DND-41 (cell line): ENCODE results near the gene TTC39B.

Experiments used
- ATAC-seq: fragments of 200-7000 bp; cut with Tn5 transposase; 3 replicates; pipeline ENCODE4 v1.9.1; 2021; ENCODE audit warnings: low read depth; ENCODE audit not compliant: insufficient read depth
- DNase-seq: peaks from one replicate; pipeline ENCODE4 v3.0.0-alpha.2; 2020
- H2AFZ ChIP-seq: 2 replicates; pipeline ENCODE4 v1.6.0; 2012; ENCODE audit warnings: low read depth, low read length
- H3K27ac ChIP-seq: 2 replicates; pipeline ENCODE4 v1.5.1; 2012; ENCODE audit warnings: low read length, inconsistent platforms
- H3K27me3 ChIP-seq: fragments of 200-600 bp; sonication (generic); 2 replicates; pipeline ENCODE4 v1.6.0; 2012; ENCODE audit warnings: low read length, mild to moderate bottlenecking, inconsistent platforms; ENCODE audit not compliant: insufficient read depth, poor library complexity
- H3K36me3 ChIP-seq: 2 replicates; pipeline ENCODE4 v1.5.1; 2012; ENCODE audit warnings: low read length, inconsistent platforms; ENCODE audit not compliant: insufficient read depth
- H3K4me1 ChIP-seq: 2 replicates; pipeline ENCODE4 v1.5.1; 2012; ENCODE audit warnings: mild to moderate bottlenecking, low read length; ENCODE audit not compliant: insufficient read depth
- H3K4me2 ChIP-seq: 2 replicates; pipeline ENCODE4 v1.6.0; 2012; ENCODE audit warnings: mild to moderate bottlenecking, moderate library complexity, low read length, inconsistent platforms; ENCODE audit not compliant: insufficient read depth
- H3K4me3 ChIP-seq, 2 experiments: fragments of 200-600 bp in 1 of 2; shearing (Covaris generic) in 1 of 2; 2 replicates each; pipeline ENCODE4 v1.5.1; 2012 to 2016; ENCODE audit warnings: inconsistent platforms in 2 of 2, low read length in 2 of 2, mild to moderate bottlenecking in 2 of 2, low read depth in 1 of 2, moderate library complexity in 1 of 2
- H3K79me2 ChIP-seq: 2 replicates; pipeline ENCODE4 v1.6.0; 2012; ENCODE audit warnings: low read length, inconsistent platforms; ENCODE audit not compliant: insufficient read depth
- H3K9ac ChIP-seq: 2 replicates; pipeline ENCODE4 v1.6.0; 2012; ENCODE audit warnings: low read depth, mild to moderate bottlenecking, inconsistent platforms, low read length, moderate library complexity
- H3K9me3 ChIP-seq: 2 replicates; pipeline ENCODE4 v1.5.1; 2012; ENCODE audit warnings: low read length, moderate library complexity, mild to moderate bottlenecking, inconsistent platforms; ENCODE audit not compliant: insufficient read depth, severe bottlenecking
- H4K20me1 ChIP-seq: 2 replicates; pipeline ENCODE4 v1.6.0; 2012; ENCODE audit warnings: low read length; ENCODE audit not compliant: insufficient read depth
- EZH2 ChIP-seq: IDR thresholded peaks from 3 replicates; pipeline ENCODE4 v1.6.1; 2012; ENCODE audit warnings: borderline replicate concordance, low read depth, mild to moderate bottlenecking, moderate library complexity, low read length, inconsistent platforms; ENCODE audit not compliant: severe bottlenecking
- TF ChIP-seq, protein P1 (sequence below): IDR thresholded peaks from 2 replicates; pipeline ENCODE4 v1.5.1; 2012; ENCODE audit warnings: borderline replicate concordance, low read length, moderate library complexity, mild to moderate bottlenecking; ENCODE audit not compliant: poor library complexity, severe bottlenecking; ENCODE audit errors: extremely low read depth

Gene TTC39B

DNA sequence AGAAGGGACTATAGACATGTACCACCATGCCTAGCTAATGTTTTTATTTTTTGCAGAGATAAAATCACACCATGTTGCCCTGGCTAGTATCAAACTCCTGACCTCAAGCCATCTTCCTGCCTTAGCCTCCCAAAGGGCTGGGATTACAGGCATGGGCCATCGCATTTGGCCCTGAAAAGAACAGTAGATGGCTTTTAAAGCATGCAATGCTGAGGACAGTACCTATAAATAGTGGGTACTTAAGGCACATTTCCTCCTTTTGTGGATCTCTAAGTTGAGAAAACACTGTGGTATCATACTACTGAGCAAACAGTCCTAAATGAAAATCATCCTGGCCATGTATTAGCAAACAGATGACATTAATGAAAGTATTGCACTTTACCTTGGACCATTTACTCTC, 119.4 kb downstream of the TTC39B start:
- no peaks in the 10 kb centered on the region for H3K27me3 ChIP-seq
- no peak for DNase-seq
- TF ChIP-seq EZH2 = no peak
- TF ChIP-seq, protein P1, sequence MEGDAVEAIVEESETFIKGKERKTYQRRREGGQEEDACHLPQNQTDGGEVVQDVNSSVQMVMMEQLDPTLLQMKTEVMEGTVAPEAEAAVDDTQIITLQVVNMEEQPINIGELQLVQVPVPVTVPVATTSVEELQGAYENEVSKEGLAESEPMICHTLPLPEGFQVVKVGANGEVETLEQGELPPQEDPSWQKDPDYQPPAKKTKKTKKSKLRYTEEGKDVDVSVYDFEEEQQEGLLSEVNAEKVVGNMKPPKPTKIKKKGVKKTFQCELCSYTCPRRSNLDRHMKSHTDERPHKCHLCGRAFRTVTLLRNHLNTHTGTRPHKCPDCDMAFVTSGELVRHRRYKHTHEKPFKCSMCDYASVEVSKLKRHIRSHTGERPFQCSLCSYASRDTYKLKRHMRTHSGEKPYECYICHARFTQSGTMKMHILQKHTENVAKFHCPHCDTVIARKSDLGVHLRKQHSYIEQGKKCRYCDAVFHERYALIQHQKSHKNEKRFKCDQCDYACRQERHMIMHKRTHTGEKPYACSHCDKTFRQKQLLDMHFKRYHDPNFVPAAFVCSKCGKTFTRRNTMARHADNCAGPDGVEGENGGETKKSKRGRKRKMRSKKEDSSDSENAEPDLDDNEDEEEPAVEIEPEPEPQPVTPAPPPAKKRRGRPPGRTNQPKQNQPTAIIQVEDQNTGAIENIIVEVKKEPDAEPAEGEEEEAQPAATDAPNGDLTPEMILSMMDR = no peak
- H3K4me1 ChIP-seq = peaks cover 17% of the 10 kb centered on the region
- no peaks in the 10 kb centered on the region for H3K9me3 ChIP-seq
- H3K4me3 ChIP-seq = no peak overlapping the region
- H2AFZ ChIP-seq = no peak overlapping the region
- no peak overlapping the region for H3K4me2 ChIP-seq
- H3K27ac ChIP-seq = no peak overlapping the region
- H3K36me3 ChIP-seq = no peaks in the 10 kb centered on the region
- H3K9ac ChIP-seq = no peak overlapping the region
- no peaks in the 10 kb centered on the region for H4K20me1 ChIP-seq
- no peak for ATAC-seq
- H3K79me2 ChIP-seq = no peaks in the 10 kb centered on the region

DNA sequence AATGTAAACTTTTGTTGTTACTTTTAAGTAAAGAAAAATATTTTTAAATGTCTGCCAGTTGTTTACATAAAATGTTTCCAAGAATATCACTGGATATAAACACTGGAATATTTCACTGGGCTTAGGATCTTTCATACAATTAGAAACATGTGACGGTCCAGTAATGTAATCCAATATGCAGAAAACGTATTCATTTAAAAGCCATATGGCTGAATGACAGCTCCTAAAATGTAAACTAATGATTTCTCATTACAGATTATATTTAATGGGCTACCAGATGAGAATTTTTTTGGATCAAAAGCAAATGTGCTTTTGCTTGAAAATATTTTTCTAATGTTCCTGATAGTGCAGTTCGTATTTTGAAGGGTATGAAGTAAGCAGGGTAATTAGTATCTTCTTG, 124.3 kb downstream of the TTC39B start:
- ATAC-seq (no peak), DNase-seq (no peak)
- TF ChIP-seq EZH2 = no peak
- TF ChIP-seq, protein P1 = no peak
- no peaks in the 10 kb centered on the region for H3K9me3 ChIP-seq
- H2AFZ ChIP-seq = no peak overlapping the region
- no peak overlapping the region for H3K4me3 ChIP-seq
- no peaks in the 10 kb centered on the region for H3K4me1 ChIP-seq
- no peak overlapping the region for H3K27ac ChIP-seq
- H3K36me3 ChIP-seq = no peaks in the 10 kb centered on the region
- no peaks in the 10 kb centered on the region for H3K27me3 ChIP-seq
- H3K9ac ChIP-seq = no peak overlapping the region
- H3K4me2 ChIP-seq = no peak overlapping the region
- H3K79me2 ChIP-seq = no peaks in the 10 kb centered on the region
- H4K20me1 ChIP-seq = no peaks in the 10 kb centered on the region

DNA sequence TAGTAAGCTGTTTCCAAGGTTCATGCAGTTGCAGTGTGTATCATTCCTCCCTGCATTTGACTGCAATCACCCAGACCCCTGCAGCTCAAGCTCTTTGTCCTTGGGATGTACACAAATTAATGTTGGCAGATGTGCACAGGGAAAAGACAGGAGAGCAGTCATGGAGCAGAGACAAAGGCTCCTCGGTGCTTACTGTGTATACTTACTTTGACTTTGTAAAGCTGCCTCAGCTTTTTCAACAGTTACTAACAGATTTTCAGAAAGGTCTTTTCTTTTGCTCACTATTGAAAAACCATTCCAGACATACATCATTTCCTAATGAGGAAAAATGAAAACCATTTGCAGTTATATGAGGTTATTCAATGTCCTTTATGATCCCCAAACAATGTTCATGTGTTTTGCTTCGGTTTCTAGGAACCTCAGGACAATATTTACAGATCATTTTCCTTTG, 124.9 kb downstream of the TTC39B start:
- DNase-seq = no peak
- TF ChIP-seq, protein P1 = no peak
- TF ChIP-seq EZH2 = no peak
- no peak overlapping the region for H3K9ac ChIP-seq
- no peaks in the 10 kb centered on the region for H3K4me1 ChIP-seq
- no peaks in the 10 kb centered on the region for H4K20me1 ChIP-seq
- ATAC-seq = no peak
- H3K79me2 ChIP-seq = no peaks in the 10 kb centered on the region
- H3K4me3 ChIP-seq = no peak overlapping the region
- H3K9me3 ChIP-seq = no peaks in the 10 kb centered on the region
- H3K4me2 ChIP-seq = no peak overlapping the region
- H2AFZ ChIP-seq = no peak overlapping the region
- H3K36me3 ChIP-seq = no peaks in the 10 kb centered on the region
- H3K27ac ChIP-seq = no peak overlapping the region
- H3K27me3 ChIP-seq = no peaks in the 10 kb centered on the region

DNA sequence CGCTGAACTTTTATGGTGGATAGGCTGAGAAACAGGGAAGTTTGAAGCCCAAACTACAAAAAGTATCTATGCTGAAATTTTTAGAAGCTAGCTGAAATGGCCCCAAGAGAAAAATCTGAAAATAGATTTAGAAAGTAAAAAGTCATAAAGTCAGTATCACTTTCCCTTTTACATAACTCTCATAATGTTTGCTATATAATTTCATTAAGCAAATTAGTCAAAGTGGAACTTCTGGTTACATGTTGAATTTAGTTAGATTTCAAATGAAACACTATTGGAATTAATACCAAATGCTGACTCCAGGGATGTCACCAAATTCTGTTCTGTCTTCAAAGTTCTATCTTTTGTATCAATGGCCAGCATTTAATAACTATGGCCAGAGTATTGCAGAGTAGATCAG, 126.9 kb downstream of the TTC39B start:
- H2AFZ ChIP-seq = no peak overlapping the region
- TF ChIP-seq EZH2 = no peak
- TF ChIP-seq, protein P1 = no peak
- H3K4me1 ChIP-seq = no peaks in the 10 kb centered on the region
- ATAC-seq (no peak), DNase-seq (no peak)
- no peaks in the 10 kb centered on the region for H3K27me3 ChIP-seq
- no peak overlapping the region for H3K27ac ChIP-seq
- no peaks in the 10 kb centered on the region for H3K79me2 ChIP-seq
- no peak overlapping the region for H3K9ac ChIP-seq
- no peaks in the 10 kb centered on the region for H3K9me3 ChIP-seq
- no peaks in the 10 kb centered on the region for H3K36me3 ChIP-seq
- H3K4me3 ChIP-seq = no peak overlapping the region
- no peaks in the 10 kb centered on the region for H4K20me1 ChIP-seq
- H3K4me2 ChIP-seq = no peak overlapping the region
